Large intestine (tissue), 3 donors: ENCODE measurements around the gene FAF1. TPM values are rescaled to one million over a fixed set of nuclear protein-coding genes. Genes with fewer than 3 reads are reported as not detected.

ENCODE experiments used
- DNase-seq, 2 donors: peaks; one replicate each; pipeline versions ENCODE4 v3.0.0 to v3.0.0-alpha.2; 2013
- H3K27ac ChIP-seq: one replicate; pipeline ENCODE4 v1.5.1; 2013; ENCODE audit warnings: low read length
- H3K27me3 ChIP-seq: 2 replicates; pipeline ENCODE4 v1.6.1; 2013; ENCODE audit warnings: low read length; ENCODE audit not compliant: control insufficient read depth, insufficient read depth
- H3K36me3 ChIP-seq: 2 replicates; pipeline ENCODE4 v1.6.1; 2013; ENCODE audit warnings: low read length; ENCODE audit not compliant: control insufficient read depth, insufficient read depth
- H3K4me1 ChIP-seq: one replicate; pipeline ENCODE4 v1.6.1; 2013; ENCODE audit warnings: low read length; ENCODE audit not compliant: control insufficient read depth, insufficient read depth
- H3K4me3 ChIP-seq: one replicate; pipeline ENCODE4 v1.5.1; 2013; ENCODE audit warnings: low read length
- H3K9me3 ChIP-seq: one replicate; pipeline ENCODE4 v1.6.1; 2013; ENCODE audit warnings: mild to moderate bottlenecking, low read depth, low read length, moderate library complexity; ENCODE audit not compliant: control insufficient read depth
- WGBS: methylation state at CpG from one replicate; pipeline ENCODE4 v1.1.5; 2013; ENCODE audit warnings: low lambda C conversion rate; ENCODE audit not compliant: insufficient coverage; 5-methylcytosine and 5-hydroxymethylcytosine counted together
- polyA plus RNA-seq: library from polyadenylated mRNA; unstranded; fragments of 120-200 nt; gene quantifications from one replicate; pipeline ENCODE4 v1.2.1, GENCODE V29; 2013

FAF1 gene
- polyA plus RNA-seq, 1 donor: 47.1 TPM

GRCh38 chr1:50416553-50417453, 543.3 kb downstream of the FAF1 start:
- WGBS: 6% methylated on average over 3 of the region's 46 CpGs
- DNase-seq: no peak
- H3K27ac ChIP-seq: no peak overlapping the region
- peaks cover 94% of the 10 kb centered on the region for H3K27me3 ChIP-seq
- H3K4me1 ChIP-seq: peaks cover 4% of the 10 kb centered on the region
- no peak overlapping the region for H3K4me3 ChIP-seq
- peaks cover 10% of the 10 kb centered on the region for H3K9me3 ChIP-seq
- H3K36me3 ChIP-seq: no peaks in the 10 kb centered on the region

GRCh38 chr1:50416150-50416527, 543.9 kb downstream of the FAF1 start:
- Histone ChIP-seq H3K4me3 (no peak overlapping the region), H3K9me3 (peaks cover 10% of the 10 kb centered on the region), H3K36me3 (no peaks in the 10 kb centered on the region), H3K27me3 (peaks cover 91% of the 10 kb centered on the region), H3K4me1 (peaks cover 4% of the 10 kb centered on the region), H3K27ac (no peak overlapping the region)
- no peak for DNase-seq
- 0% methylated on average over 3 of the region's 25 CpGs for WGBS

- H3K27ac ChIP-seq: no peak overlapping the region
- H3K4me3 ChIP-seq: no peak overlapping the region
- no CpG with 5 or more reads among the region's 56 CpGs for WGBS
- H3K36me3 ChIP-seq: no peaks in the 10 kb centered on the region
- H3K9me3 ChIP-seq: peaks cover 10% of the 10 kb centered on the region
- peaks cover 4% of the 10 kb centered on the region for H3K4me1 ChIP-seq
- DNase-seq: no peak
- peaks cover 86% of the 10 kb centered on the region for H3K27me3 ChIP-seq
Observed at GRCh38 chr1:50415235-50416149, 544.6 kb downstream of the FAF1 start.

GRCh38 chr1:50414853-50415234, 545.2 kb downstream of the FAF1 start:
- Histone ChIP-seq H3K36me3 (no peaks in the 10 kb centered on the region), H3K9me3 (peaks cover 10% of the 10 kb centered on the region), H3K4me1 (peaks cover 4% of the 10 kb centered on the region), H3K27ac (no peak overlapping the region), H3K4me3 (no peak overlapping the region), H3K27me3 (peaks cover 82% of the 10 kb centered on the region)
- no CpG with 5 or more reads among the region's 7 CpGs for WGBS
- no peak for DNase-seq

- no peak overlapping the region for H3K4me3 ChIP-seq
- no peaks in the 10 kb centered on the region for H3K9me3 ChIP-seq
- H3K4me1 ChIP-seq: peaks cover 4% of the 10 kb centered on the region
- no peak overlapping the region for H3K27ac ChIP-seq
- H3K27me3 ChIP-seq: peaks cover 64% of the 10 kb centered on the region
- WGBS: no CpG with 5 or more reads among the region's 1 CpG
- no peaks in the 10 kb centered on the region for H3K36me3 ChIP-seq
- no peak for DNase-seq
Observed at GRCh38 chr1:50412813-50413476, 547.1 kb downstream of the FAF1 start.

- 100% methylated on average over 3 of the region's 4 CpGs for WGBS
- H3K4me1 ChIP-seq: no peaks in the 10 kb centered on the region
- H3K4me3 ChIP-seq: no peak overlapping the region
- no peaks in the 10 kb centered on the region for H3K36me3 ChIP-seq
- no peak for DNase-seq
- peaks cover 6% of the 10 kb centered on the region for H3K27me3 ChIP-seq
- H3K9me3 ChIP-seq: no peaks in the 10 kb centered on the region
- no peak overlapping the region for H3K27ac ChIP-seq
Observed at GRCh38 chr1:50405814-50406213, 554.3 kb downstream of the FAF1 start.

- Histone ChIP-seq H3K4me1 (no peaks in the 10 kb centered on the region), H3K27me3 (no peaks in the 10 kb centered on the region), H3K36me3 (no peaks in the 10 kb centered on the region), H3K9me3 (no peaks in the 10 kb centered on the region), H3K27ac (no peak overlapping the region), H3K4me3 (no peak overlapping the region)
- no CpG with 5 or more reads among the region's 2 CpGs for WGBS
- no peak for DNase-seq
Observed at GRCh38 chr1:50393522-50394120, 566.4 kb downstream of the FAF1 start.

Other genes with a start within 250 kb of the FAF1 start
- 5.2 TPM for gene CDKN2C, start 10.0 kb upstream of the FAF1 start, polyA plus RNA-seq
- gene C1orf185, start 142.0 kb upstream of the FAF1 start, polyA plus RNA-seq: not detected